HepG2 (cell line): ENCODE results near the gene EIF1. TPM values are rescaled to one million over a fixed set of nuclear protein-coding genes. Genes with fewer than 3 reads are reported as not detected.

ENCODE experiments used
- BRD4 ChIP-seq: sonication (generic); formaldehyde crosslinking; IDR thresholded peaks from 2 replicates; pipeline ENCODE4 v1.4.0; 2020; ENCODE audit warnings: missing genetic modification reagents
- FOXK1 ChIP-seq: sonication (generic); formaldehyde crosslinking; IDR thresholded peaks from 2 replicates; pipeline ENCODE4 v1.4.0; 2020; ENCODE audit warnings: low read depth, missing genetic modification reagents, borderline replicate concordance
- GLI4 ChIP-seq: sonication (generic); formaldehyde crosslinking; IDR thresholded peaks from 2 replicates; pipeline ENCODE4 v1.5.1; 2020; ENCODE audit warnings: missing genetic modification reagents, mild to moderate bottlenecking, moderate library complexity, borderline replicate concordance
- HNF4G ChIP-seq, 2 experiments: sonication (generic) in 1 of 2; formaldehyde crosslinking in 1 of 2; IDR thresholded peaks; 2 replicates each; pipeline versions ENCODE4 v1.4.0 to v1.6.1; 2011 to 2020; ENCODE audit warnings: borderline replicate concordance in 2 of 2, low read depth in 2 of 2, mild to moderate bottlenecking in 2 of 2, low read length in 1 of 2, missing genetic modification reagents in 1 of 2, moderate library complexity in 1 of 2
- IRX3 ChIP-seq: sonication (generic); formaldehyde crosslinking; IDR thresholded peaks from 2 replicates; pipeline ENCODE4 v1.8.1; 2023; ENCODE audit warnings: mild to moderate bottlenecking, low read depth, missing genetic modification reagents, borderline replicate concordance
- KLF13 ChIP-seq: sonication (generic); formaldehyde crosslinking; IDR thresholded peaks from 2 replicates; pipeline ENCODE4 v1.4.0; 2020; ENCODE audit warnings: mild to moderate bottlenecking, missing genetic modification reagents
- REXO4 ChIP-seq: sonication (generic); formaldehyde crosslinking; IDR thresholded peaks from 2 replicates; pipeline ENCODE4 v1.8.0; 2022; ENCODE audit warnings: missing genetic modification reagents, mild to moderate bottlenecking, borderline replicate concordance
- SRSF4 ChIP-seq: fragments of 200-400 bp; formaldehyde crosslinking; IDR thresholded peaks from one replicate; pipeline ENCODE4 v1.6.1; 2018; ENCODE audit warnings: mild to moderate bottlenecking, low read depth, low read length, moderate library complexity; ENCODE audit not compliant: poor library complexity, severe bottlenecking
- SSRP1 ChIP-seq: IDR thresholded peaks from 2 replicates; pipeline ENCODE4 v1.6.1; 2016; ENCODE audit warnings: control low read depth
- ZNF562 ChIP-seq: sonication (generic); formaldehyde crosslinking; IDR thresholded peaks from 2 replicates; pipeline ENCODE4 v1.8.0; 2022; ENCODE audit warnings: missing genetic modification reagents, borderline replicate concordance
- polyA plus RNA-seq, 8 experiments: library from polyadenylated mRNA; depleted of rRNA in 3 of 8; stranded (reverse) in 7 of 8; unstranded in 1 of 8; fragments of >200 nt; fragmentation: Illumina TruSeq in 4 of 8; extraction: Trizol in 4 of 8; gene quantifications; 2 replicates each; pipeline versions ENCODE4 v1.2.1 to v1.2.3, GENCODE V29; 2011 to 2016; ENCODE audit warnings: low read depth in 4 of 8, missing spikeins in 1 of 8, mixed read lengths in 1 of 8; ENCODE audit not compliant: insufficient read depth in 1 of 8
- total RNA-seq, 5 experiments: library from RNA; depleted of rRNA; stranded (reverse); fragments of >200 nt; fragmentation: Illumina TruSeq; extraction: Trizol; gene quantifications; 2 replicates each; pipeline ENCODE4 v1.2.3, GENCODE V29; 2016; ENCODE audit warnings: low read depth in 1 of 5
- TF ChIP-seq, protein P1 (sequence below): sonication (generic); formaldehyde crosslinking; IDR thresholded peaks from 2 replicates; pipeline ENCODE4 v1.4.0; 2020; ENCODE audit warnings: mild to moderate bottlenecking, missing genetic modification reagents
- TF ChIP-seq, protein P2 (sequence below): sonication (generic); formaldehyde crosslinking; conservative IDR thresholded peaks from 2 replicates; pipeline ENCODE4 v1.8.0; 2022; ENCODE audit warnings: mild to moderate bottlenecking, moderate library complexity, missing genetic modification reagents
- TF ChIP-seq, protein P3 (sequence below): sonication (generic); formaldehyde crosslinking; IDR thresholded peaks from 2 replicates; pipeline ENCODE4 v1.8.0; 2022; ENCODE audit warnings: mild to moderate bottlenecking, missing genetic modification reagents, moderate library complexity
- TF ChIP-seq, protein P4 (sequence below): sonication (generic); formaldehyde crosslinking; IDR thresholded peaks from 2 replicates; pipeline ENCODE4 v1.8.1; 2023; ENCODE audit warnings: mild to moderate bottlenecking, missing genetic modification reagents, borderline replicate concordance
- TF ChIP-seq, protein P5 (sequence below): sonication (generic); formaldehyde crosslinking; IDR thresholded peaks from 2 replicates; pipeline ENCODE4 v1.8.1; 2022; ENCODE audit warnings: mild to moderate bottlenecking, missing genetic modification reagents

The EIF1 gene
- total and polyA plus RNA-seq, 2 of the 13 experiments (the other 11 are each of a cell fraction or from before 2014, with no cell fraction given) = 147 to 517 TPM

DNA sequence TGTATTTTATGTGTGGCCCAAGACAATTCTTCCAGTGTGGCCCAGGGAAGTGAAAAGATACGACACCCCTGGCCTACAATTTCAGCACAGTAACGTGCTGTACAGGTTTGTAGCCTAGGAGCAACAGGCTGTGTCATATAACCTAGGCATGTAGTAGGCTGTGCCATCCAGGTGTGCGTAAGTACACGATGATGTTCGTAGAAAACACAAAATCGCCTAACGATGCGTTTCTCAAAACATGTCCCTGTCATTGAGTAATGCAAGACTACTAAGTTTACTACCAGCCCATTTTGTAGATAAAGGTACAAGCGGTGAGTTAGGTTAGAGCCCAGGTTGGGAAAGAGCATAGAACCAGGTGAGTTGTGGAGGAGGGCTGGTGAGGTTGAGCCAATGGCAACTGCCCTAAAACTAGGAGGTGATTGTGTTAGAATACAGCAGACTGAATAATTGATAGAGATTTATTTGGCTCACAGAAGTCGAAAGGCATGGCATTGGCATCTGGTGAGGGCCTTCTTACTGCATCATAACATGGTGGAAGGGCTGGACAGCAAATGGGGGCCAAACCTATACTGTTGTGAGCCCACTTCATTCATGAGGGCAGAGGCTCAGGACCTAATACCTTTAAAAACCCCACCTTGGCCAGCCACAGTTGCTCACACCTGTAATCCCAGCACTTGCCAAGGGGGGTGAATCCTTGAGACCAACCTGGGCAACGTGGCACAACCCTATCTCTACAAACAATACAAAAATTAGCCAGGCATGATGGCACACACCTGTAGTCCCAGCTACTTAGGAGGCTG, 4.2 kb downstream of the EIF1 start (continued):
- TF ChIP-seq, protein P1, sequence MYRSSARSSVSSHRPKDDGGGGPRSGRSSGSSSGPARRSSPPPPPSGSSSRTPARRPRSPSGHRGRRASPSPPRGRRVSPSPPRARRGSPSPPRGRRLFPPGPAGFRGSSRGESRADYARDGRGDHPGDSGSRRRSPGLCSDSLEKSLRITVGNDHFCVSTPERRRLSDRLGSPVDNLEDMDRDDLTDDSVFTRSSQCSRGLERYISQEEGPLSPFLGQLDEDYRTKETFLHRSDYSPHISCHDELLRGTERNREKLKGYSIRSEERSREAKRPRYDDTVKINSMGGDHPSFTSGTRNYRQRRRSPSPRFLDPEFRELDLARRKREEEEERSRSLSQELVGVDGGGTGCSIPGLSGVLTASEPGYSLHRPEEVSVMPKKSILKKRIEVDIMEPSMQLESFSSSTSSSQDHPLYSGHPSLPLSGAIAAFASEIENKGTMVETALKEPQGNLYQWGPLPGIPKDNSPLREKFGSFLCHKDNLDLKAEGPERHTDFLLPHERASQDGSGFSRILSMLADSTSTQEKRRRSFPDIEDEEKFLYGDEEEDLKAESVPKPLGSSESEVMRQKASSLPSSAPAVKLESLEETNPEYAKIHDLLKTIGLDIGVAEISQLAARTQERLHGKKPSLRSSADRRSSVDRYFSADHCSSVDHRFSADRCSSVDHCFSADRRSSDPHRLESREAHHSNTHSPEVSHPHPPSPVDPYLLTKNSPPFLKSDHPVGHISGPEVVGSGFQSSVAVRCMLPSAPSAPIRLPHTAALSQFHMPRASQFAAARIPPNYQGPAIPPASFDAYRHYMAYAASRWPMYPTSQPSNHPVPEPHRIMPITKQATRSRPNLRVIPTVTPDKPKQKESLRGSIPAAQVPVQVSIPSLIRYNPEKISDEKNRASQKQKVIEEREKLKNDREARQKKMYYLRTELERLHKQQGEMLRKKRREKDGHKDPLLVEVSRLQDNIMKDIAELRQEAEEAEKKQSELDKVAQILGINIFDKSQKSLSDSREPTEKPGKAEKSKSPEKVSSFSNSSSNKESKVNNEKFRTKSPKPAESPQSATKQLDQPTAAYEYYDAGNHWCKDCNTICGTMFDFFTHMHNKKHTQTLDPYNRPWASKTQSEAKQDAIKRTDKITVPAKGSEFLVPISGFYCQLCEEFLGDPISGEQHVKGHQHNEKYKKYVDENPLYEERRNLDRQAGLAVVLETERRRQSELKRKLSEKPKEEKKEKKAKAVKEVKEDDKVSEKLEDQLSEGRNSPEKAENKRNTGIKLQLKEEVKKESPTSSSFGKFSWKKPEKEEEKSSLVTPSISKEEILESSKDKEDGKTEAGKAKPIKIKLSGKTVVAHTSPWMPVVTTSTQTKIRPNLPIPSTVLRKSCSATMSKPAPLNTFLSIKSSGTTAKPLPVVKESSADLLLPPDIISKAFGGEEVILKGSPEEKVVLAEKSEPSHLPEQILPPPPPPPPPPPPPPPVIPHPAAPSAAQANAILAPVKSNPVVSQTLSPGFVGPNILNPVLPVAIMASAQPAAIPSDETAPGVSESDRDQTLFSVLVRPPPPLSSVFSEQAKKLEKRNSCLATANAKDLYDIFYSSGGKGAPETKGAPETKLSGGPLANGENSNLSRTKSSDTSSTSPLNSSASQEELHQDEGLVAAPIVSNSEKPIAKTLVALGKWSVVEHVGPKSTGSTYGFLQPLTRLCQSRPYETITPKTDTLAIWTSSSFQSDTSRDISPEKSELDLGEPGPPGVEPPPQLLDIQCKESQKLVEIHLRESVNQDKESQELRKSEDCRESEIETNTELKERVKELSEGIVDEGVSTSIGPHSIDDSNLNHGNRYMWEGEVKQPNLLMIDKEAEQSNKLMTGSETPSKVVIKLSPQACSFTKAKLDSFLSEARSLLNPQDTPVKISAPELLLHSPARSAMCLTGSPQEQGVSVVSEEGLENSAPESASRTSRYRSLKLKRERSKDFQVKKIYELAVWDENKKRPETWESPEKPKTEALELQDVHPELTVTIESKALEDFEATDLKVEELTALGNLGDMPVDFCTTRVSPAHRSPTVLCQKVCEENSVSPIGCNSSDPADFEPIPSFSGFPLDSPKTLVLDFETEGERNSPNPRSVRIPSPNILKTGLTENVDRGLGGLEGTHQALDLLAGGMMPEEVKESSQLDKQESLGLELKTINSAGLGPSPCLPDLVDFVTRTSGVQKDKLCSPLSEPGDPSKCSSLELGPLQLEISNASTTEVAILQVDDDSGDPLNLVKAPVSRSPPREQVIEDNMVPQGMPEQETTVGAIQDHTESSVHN = peak; percentile 97
- TF ChIP-seq, protein P2, sequence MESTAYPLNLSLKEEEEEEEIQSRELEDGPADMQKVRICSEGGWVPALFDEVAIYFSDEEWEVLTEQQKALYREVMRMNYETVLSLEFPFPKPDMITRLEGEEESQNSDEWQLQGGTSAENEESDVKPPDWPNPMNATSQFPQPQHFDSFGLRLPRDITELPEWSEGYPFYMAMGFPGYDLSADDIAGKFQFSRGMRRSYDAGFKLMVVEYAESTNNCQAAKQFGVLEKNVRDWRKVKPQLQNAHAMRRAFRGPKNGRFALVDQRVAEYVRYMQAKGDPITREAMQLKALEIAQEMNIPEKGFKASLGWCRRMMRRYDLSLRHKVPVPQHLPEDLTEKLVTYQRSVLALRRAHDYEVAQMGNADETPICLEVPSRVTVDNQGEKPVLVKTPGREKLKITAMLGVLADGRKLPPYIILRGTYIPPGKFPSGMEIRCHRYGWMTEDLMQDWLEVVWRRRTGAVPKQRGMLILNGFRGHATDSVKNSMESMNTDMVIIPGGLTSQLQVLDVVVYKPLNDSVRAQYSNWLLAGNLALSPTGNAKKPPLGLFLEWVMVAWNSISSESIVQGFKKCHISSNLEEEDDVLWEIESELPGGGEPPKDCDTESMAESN (CRISPR knock-in tag) = no peak
- TF ChIP-seq, protein P3, sequence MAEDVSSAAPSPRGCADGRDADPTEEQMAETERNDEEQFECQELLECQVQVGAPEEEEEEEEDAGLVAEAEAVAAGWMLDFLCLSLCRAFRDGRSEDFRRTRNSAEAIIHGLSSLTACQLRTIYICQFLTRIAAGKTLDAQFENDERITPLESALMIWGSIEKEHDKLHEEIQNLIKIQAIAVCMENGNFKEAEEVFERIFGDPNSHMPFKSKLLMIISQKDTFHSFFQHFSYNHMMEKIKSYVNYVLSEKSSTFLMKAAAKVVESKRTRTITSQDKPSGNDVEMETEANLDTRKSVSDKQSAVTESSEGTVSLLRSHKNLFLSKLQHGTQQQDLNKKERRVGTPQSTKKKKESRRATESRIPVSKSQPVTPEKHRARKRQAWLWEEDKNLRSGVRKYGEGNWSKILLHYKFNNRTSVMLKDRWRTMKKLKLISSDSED (CRISPR knock-in tag) = no peak
- no peak for TF ChIP-seq BRD4 (CRISPR knock-in tag)
- TF ChIP-seq, protein P4, sequence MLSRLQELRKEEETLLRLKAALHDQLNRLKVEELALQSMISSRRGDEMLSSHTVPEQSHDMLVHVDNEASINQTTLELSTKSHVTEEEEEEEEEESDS (CRISPR knock-in tag) = no peak
- TF ChIP-seq SSRP1 (CRISPR knock-in tag) = peak; percentile 85; the same call in 1 of the 2 replicates
- TF ChIP-seq SRSF4 = no peak
- peak; percentile 71; the same call in 1 of the 2 replicates for TF ChIP-seq ZNF562 (CRISPR knock-in tag)
- TF ChIP-seq, protein P5, sequence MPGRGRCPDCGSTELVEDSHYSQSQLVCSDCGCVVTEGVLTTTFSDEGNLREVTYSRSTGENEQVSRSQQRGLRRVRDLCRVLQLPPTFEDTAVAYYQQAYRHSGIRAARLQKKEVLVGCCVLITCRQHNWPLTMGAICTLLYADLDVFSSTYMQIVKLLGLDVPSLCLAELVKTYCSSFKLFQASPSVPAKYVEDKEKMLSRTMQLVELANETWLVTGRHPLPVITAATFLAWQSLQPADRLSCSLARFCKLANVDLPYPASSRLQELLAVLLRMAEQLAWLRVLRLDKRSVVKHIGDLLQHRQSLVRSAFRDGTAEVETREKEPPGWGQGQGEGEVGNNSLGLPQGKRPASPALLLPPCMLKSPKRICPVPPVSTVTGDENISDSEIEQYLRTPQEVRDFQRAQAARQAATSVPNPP (CRISPR knock-in tag) = no peak
- TF ChIP-seq REXO4 (CRISPR knock-in tag) = no peak
- no peak for TF ChIP-seq KLF13 (CRISPR knock-in tag)
- no peak for TF ChIP-seq HNF4G (IDR thresholded peaks at IDR 0.05; ENCODE audit: borderline replicate concordance, low read depth, low read length)
- TF ChIP-seq HNF4G (CRISPR knock-in tag; IDR thresholded peaks at IDR 0.05; ENCODE audit: borderline replicate concordance, low read depth) = no peak
- no peak for TF ChIP-seq GLI4 (CRISPR knock-in tag)
- TF ChIP-seq IRX3 (CRISPR knock-in tag) = no peak
- no peak for TF ChIP-seq FOXK1 (CRISPR knock-in tag)
